Keratinocyte (primary cell): Measurements from ENCODE around the gene LPO.

Source experiments
- CTCF ChIP-seq, 3 experiments: IDR thresholded peaks in 1 of 3; conservative IDR thresholded peaks in 1 of 3; optimal IDR thresholded peaks in 1 of 3; 2 replicates in 2 of 3; 3 replicates in 1 of 3; pipeline versions ENCODE3 to v1.5.1; 2011; ENCODE audit warnings: low read length in 3 of 3, mild to moderate bottlenecking in 3 of 3, moderate library complexity in 2 of 3, control low read depth in 1 of 3, inconsistent platforms in 1 of 3; ENCODE audit not compliant: insufficient read depth in 2 of 3; ENCODE audit errors: extremely low read depth in 1 of 3
- EZH2 ChIP-seq: IDR thresholded peaks from one replicate; pipeline ENCODE4 v1.6.1; 2012; ENCODE audit warnings: inconsistent platforms, mild to moderate bottlenecking, low read length, moderate library complexity

- no peak for TF ChIP-seq CTCF (optimal IDR thresholded peaks at IDR 0.05 in 1 of 3, IDR thresholded peaks at IDR 0.05 in 1 of 3, conservative IDR thresholded peaks at IDR 0.05 in 1 of 3; ENCODE audit: extremely low read depth in 1 of 3, insufficient read depth in 2 of 3, low read length in 3 of 3)
- TF ChIP-seq EZH2: no peak
Observed at GRCh38 chr17:58308985-58309917, 70.9 kb downstream of the LPO start.
